HG03045 (cell line): ENCODE measurements around the gene TEAD1.

Experiments
- ATAC-seq: cut with Tn5 transposase; IDR thresholded peaks from one replicate; pipeline ENCODE4 v1.9.1; 2021; ENCODE audit warnings: mild to moderate bottlenecking, moderate library complexity; ENCODE audit not compliant: unreplicated experiment

Gene TEAD1

GRCh38 chr11:12664385-12664784 lies 9.8 kb upstream of the TEAD1 start:
- ATAC-seq = no peak

DNA sequence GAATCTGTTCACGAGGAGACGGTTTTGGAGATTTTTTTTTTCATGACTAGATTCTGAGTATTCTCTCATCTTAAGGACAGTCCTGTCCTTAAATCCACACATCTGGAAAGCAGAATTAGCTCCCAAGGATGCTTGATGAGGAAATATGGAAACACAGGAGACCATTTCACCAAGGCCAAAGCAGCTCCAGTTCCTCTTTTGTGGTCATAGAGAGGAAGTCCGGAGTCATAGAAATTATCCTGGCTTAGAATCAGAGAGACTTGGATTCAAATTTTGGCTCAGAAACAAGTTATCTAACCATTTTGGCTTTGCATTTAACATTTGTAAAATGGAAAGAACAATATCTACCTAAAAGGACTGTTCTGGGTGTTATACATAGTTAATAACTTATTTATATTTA lies 7.3 kb upstream of the TEAD1 start:
- no peak for ATAC-seq

DNA sequence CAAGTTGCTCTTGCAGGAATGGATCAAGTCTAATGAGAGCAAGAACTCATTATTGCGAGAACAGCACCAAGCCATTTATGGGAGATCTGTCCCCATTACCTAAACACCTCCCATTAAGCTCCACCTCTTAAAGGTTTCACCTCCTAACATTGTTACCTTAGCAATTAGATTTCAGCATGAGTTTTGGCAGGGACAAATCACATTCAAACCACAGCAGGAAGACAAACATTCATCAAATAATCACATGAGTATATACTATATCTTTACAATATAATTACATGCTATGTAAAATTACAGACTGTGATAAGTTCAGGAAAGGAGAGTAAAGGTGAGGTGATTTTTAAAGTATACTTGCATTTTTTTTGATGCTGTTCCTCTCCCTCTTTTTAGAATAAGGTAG lies 6.6 kb upstream of the TEAD1 start:
- no peak for ATAC-seq

- no peak for ATAC-seq
These were observed 6.1 kb upstream of the TEAD1 start for GRCh38 chr11:12668166-12668565.

GRCh38 chr11:12669930-12670329 lies 4.3 kb upstream of the TEAD1 start:
- ATAC-seq = no peak

- no peak for ATAC-seq
These were observed 2.9 kb upstream of the TEAD1 start for GRCh38 chr11:12671370-12671769.

GRCh38 chr11:12673601-12673923 lies 659 bp upstream of the TEAD1 start:
- no peak for ATAC-seq

DNA sequence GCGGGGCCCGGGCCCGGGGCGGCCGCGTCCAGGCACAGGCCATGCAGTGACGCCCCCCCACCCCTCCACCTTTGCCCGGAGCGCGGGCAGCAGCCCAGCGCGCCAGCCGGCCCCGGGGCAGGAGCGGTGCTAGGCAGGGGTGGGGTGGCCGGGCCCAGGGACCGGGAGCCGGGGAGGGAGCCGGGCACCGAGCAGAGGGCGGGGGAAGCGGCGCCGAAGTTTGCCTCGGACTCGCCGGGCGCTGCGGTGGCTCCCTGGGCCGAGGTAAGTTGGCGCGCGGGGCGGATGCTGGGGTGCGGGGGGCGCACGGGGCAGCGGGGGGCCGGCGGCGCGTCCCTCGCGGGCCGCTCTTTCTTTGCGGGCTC lies 332 bp downstream of the TEAD1 start:
- no peak for ATAC-seq

- ATAC-seq = no peak
These were observed 895 bp downstream of the TEAD1 start for GRCh38 chr11:12674936-12675696.

GRCh38 chr11:12675951-12676711 lies 1.9 kb downstream of the TEAD1 start:
- ATAC-seq = no peak

- ATAC-seq = no peak
These were observed 2.9 kb downstream of the TEAD1 start for GRCh38 chr11:12677131-12677530.

GRCh38 chr11:12678092-12678491 lies 3.9 kb downstream of the TEAD1 start:
- ATAC-seq = no peak

DNA sequence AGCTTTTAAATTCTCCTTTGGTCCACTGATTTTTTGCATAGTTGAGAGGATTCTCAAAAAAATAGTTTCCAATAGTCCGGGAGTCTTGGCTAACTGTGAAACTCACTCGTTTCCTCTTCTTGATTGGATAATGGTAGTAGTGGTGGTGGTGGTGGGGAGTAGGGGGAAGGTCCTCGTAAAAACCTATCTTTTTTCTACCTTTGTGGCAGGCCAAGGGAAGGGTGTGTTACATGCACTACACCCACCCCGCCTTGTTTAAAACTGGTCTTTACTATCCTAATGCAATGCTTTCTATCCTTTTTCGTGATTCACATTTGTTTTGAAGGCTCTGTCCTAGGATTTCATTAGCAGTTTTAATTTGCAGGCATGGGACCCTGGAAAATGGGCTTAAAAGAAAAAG lies 4.8 kb downstream of the TEAD1 start:
- no peak for ATAC-seq

- no peak for ATAC-seq
These were observed 5.2 kb downstream of the TEAD1 start for GRCh38 chr11:12679471-12679870.

GRCh38 chr11:12680246-12680939 lies 6.2 kb downstream of the TEAD1 start:
- ATAC-seq = no peak

- no peak for ATAC-seq
These were observed 6.7 kb downstream of the TEAD1 start for GRCh38 chr11:12680940-12681258.

GRCh38 chr11:12681466-12681865 lies 7.2 kb downstream of the TEAD1 start:
- ATAC-seq = no peak

- no peak for ATAC-seq
These were observed 8.1 kb downstream of the TEAD1 start for GRCh38 chr11:12682288-12682687.

DNA sequence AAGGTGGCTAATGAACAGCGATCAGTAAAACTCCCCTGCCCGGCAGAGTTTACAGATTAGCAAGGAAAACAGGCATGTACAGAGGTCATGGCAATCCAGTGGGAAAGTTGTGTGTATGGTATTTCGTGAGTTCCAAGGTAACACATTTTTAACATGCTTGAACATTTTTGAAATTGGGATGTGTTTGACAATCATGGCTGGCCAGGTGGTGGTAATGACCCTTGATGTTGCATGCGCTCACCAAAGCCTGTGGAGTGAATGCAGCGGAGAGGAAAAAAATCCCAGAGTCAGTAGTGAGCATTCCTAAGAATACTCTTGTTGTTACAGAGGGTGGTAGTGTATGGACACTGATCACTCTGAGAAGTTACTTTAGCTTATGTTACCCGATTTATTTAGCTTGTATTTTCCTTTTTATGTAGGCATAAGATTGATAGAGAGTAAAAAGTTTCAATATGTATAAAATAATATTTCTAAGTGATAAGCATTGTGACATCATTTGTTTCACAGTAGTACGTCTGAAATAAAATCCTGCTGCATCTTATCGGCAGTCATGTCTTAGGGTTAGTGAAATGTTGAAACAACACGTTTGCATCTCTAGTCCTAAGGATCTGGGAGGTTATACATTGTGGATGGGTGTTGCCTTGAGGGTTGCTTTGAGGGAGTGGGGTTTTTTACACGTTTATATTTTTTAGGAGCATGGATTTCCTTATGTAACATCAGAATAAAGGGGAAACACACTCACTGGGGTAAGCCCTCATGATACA lies 8.7 kb downstream of the TEAD1 start:
- ATAC-seq = no peak

DNA sequence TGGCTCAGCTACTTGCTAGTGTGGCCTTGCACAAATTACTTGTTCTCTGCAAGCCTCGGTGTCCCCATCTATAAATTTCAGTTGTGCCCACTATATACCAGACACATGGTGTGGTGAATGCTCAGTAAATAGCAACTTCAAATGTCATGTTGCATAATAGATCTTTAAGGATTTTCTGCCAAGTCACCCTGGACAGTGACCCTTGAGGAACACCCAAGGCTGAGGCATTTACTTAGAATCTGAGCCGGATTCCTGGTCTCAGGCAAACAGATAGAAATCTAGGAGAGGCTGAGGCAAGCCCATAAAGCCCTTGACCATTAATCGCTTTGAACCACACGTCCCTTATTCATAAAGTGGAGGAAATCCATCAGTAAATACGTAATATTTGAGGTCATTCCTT lies 9.7 kb downstream of the TEAD1 start:
- no peak for ATAC-seq

GRCh38 chr11:12684315-12684714 lies 10.1 kb downstream of the TEAD1 start:
- no peak for ATAC-seq

- no peak for ATAC-seq
These were observed 10.6 kb downstream of the TEAD1 start for GRCh38 chr11:12684816-12685215.
